GM20000 (cell line): ENCODE data around the gene GPAM.

ENCODE experiments used
- DNase-seq: peaks from one replicate; pipeline ENCODE4 v3.0.0; 2012; ENCODE audit warnings: low spot score
- TF ChIP-seq, protein P1 (sequence below): IDR thresholded peaks from 2 replicates; pipeline ENCODE4 v1.5.1; 2012; ENCODE audit warnings: mild to moderate bottlenecking, control low read depth; ENCODE audit errors: extremely low read depth, missing control alignments

The GPAM gene

DNA sequence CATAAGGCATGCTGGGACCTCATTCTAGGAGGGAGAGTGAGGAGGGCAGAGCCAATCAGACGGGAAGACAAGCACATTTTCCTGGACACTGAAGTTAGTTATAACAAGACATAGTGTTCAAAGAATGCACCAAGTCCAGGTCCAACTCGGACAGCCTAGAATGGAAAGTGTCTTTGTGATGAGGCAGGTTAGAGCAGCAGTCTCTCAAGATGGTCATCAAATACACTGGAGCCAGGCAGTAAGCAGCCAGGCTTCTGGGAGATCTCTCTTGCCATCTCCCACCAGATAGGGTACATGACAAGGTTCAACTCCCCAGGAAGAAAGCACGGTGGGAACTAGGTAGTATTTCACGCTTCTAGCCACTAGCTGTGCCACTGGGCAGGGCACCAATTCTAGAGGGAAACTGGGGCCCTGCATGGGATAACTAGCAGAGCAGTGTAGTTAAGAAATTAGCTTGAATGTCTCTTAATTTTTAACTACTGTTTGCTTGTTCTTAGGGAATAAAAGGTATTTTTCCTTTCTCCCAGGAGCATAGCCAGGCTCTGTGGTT, 7.6 kb upstream of the GPAM start:
- no peak for DNase-seq
- TF ChIP-seq, protein P1, sequence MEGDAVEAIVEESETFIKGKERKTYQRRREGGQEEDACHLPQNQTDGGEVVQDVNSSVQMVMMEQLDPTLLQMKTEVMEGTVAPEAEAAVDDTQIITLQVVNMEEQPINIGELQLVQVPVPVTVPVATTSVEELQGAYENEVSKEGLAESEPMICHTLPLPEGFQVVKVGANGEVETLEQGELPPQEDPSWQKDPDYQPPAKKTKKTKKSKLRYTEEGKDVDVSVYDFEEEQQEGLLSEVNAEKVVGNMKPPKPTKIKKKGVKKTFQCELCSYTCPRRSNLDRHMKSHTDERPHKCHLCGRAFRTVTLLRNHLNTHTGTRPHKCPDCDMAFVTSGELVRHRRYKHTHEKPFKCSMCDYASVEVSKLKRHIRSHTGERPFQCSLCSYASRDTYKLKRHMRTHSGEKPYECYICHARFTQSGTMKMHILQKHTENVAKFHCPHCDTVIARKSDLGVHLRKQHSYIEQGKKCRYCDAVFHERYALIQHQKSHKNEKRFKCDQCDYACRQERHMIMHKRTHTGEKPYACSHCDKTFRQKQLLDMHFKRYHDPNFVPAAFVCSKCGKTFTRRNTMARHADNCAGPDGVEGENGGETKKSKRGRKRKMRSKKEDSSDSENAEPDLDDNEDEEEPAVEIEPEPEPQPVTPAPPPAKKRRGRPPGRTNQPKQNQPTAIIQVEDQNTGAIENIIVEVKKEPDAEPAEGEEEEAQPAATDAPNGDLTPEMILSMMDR, result no peak

DNA sequence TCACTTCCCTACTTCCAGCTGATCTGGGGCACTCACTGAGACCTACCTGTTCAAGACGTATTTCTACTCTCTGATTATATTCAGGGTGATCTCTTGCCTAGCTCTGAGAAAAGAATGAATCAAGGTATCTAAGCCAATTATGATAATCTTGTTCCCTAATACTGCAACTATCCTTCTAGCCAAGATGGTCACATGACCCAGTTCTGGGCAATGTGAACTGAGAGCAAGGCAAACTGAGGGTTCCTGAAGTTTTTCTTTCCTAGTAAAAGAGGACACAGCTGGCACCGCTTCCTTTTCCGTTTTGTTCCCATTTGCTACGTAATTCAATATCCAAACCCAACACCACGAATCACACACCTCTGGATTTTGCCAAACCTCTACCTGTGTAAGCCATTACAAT, 5.9 kb upstream of the GPAM start:
- no peak for DNase-seq
- TF ChIP-seq, protein P1, result no peak

DNA sequence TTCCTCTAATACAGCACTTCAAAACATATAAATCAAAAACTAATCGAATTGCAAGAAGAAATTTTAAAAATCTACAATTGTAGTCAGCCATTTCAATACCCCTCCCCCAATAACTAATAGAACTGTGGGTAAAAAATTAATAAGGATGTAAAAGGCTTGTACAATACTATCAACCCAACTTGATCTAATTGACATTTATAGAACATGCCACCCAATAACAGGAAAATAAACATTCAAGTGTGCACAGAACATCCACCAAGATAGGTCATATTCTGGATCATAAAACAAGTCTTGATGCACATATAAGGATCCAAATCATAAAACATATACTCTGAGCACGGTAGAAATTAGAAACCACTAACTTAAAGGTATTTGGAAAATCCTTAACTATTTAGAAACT, 4.0 kb upstream of the GPAM start:
- TF ChIP-seq, protein P1, result no peak
- DNase-seq, result no peak

DNA sequence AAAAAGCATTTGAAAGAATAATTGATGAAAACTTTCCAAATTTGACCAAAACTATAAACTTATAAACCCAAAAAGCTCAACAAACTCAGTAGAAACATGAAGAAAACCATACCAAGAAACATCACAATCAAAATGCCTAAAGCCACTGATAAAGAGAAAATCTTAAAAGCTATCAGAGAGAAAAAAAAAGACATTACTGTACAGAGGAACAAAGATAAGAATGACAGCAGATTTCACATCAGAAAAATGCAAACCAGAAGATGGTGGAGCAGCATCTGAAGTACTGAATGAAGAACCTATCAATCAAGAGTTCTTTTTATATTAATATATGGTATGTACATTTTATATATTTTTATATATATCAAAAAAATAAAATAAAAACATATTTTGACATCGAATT, 2.4 kb upstream of the GPAM start:
- no peak for DNase-seq
- TF ChIP-seq, protein P1, result no peak

DNA sequence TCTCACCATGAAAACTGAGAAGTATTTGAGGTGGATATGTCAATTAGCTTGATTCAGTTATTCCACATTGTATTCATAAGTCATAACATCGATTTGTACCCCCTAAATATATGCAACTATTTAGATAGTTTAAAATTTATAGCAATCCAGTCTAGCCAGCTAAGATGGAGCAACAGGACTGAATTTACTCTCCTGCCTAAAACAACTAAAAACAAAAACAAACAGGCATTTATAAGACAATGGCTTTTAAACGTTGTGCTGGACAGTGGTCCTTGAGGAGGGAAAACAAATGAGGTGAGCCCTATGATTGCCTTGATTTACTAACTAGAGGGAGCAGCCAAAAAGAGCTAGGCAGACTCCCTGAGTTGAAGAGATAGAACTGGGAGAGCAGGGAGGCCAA, 814 bp upstream of the GPAM start:
- DNase-seq, result no peak
- TF ChIP-seq, protein P1, result no peak

DNA sequence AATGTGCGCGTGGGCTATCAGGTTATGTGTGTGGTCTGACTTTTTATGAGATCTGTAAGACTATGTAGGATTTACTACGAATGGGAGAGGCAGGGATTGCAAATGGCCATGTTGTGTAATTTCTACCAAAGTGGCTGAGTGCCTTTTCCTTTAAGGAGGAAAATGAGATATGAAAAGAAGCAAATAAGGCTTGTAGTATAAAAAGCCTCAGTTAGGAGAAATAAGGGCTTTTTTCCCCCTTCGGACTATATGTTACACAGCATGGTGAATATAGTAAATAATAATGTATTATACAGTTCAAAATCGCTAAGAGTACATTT, 447 bp upstream of the GPAM start:
- DNase-seq, result no peak
- TF ChIP-seq, protein P1, result no peak

DNA sequence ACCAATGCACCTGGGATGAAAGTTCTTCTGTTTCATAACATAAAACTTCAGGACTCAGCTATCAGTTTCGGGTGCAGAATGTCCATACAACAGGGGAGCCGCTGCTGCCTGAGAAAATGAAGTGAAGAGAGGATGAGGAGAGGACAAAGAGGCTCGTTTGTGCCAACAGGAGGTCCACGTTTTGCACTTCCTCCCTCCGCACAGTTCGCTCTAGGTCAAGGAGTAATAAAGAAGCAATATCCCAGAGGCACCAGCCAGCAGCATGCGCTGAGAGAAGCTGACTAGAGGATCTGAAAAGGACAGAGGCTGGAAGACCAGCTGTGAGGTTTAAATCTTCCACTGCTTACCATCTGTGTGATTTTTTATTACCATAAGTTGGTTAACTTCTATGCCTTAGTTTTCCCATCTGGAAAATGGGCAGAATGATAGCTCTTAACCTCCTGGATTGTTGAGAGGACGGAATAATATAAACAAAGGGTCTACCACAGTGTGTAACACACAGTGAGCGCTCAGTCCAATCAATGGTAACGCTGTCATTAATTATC, 709 bp downstream of the GPAM start:
- no peak for DNase-seq
- TF ChIP-seq, protein P1, result no peak
